Fibroblast of lung (primary cell): Measurements from ENCODE around the gene SMLR1.

Experiments used
- CTCF ChIP-seq, 2 donors: IDR thresholded peaks in 1 of 2; conservative IDR thresholded peaks in 1 of 2; 1 replicate in 1 of 2; 2 replicates in 1 of 2; pipeline ENCODE4 v1.5.1; 2011 to 2012; ENCODE audit warnings: low read length in 2 of 2, control low read depth in 1 of 2, inconsistent platforms in 1 of 2, low read depth in 1 of 2, mild to moderate bottlenecking in 1 of 2
- EZH2 ChIP-seq: IDR thresholded peaks from 2 replicates; pipeline ENCODE4 v1.5.1; 2012; ENCODE audit warnings: low read length, control low read depth, mild to moderate bottlenecking; ENCODE audit errors: missing control alignments

- TF ChIP-seq CTCF (conservative IDR thresholded peaks at IDR 0.05 in 1 of 2, IDR thresholded peaks at IDR 0.05 in 1 of 2; ENCODE audit: low read depth in 1 of 2, low read length in 2 of 2) (no peak), EZH2 (no peak)
These were observed 12.2 kb downstream of the SMLR1 start for GRCh38 chr6:130839379-130839778.
